ENCODE measurements around the gene WDR70. TPM values are rescaled to one million over a fixed set of nuclear protein-coding genes. Genes with fewer than 3 reads are reported as not detected.
"Not testable (repeated sequence)": the region's sequence is repeated elsewhere in the genome, so short reads cannot be mapped to it uniquely, and the experiment has no call there.

Gene WDR70
- total RNA-seq, 1 experiment from 2014 or later = 25.0 TPM

GRCh38 chr5:37694333-37694732, 315.2 kb downstream of the WDR70 start:
- H3K79me2 ChIP-seq (ENCODE audit: low read length); H3F3A ChIP-seq (ENCODE audit: low read length, unreplicated experiment); POLR2A ChIA-PET (ENCODE audit: unreplicated experiment); H4K20me1 ChIP-seq (ENCODE audit: low read length); H3K36me3 ChIP-seq (ENCODE audit: low read depth, low read length); H3K27ac ChIP-seq (ENCODE audit: low read length); H3K27me3 ChIP-seq (ENCODE audit: low read length); H2AFZ ChIP-seq (ENCODE audit: low read length); ATAC-seq; H3K4me3 ChIP-seq (ENCODE audit: low read length); H3K9me3 ChIP-seq (ENCODE audit: low read length); CTCF ChIA-PET; H3K4me2 ChIP-seq (ENCODE audit: low read length); H3K9me2 ChIP-seq (replicated peaks; ENCODE audit: low read length); H3K9ac ChIP-seq (ENCODE audit: low read length); DNase-seq; BruUV-seq (replicated peaks); intact Hi-C loops (cut with micrococcal nuclease): not testable (repeated sequence)
- H3K4me1 ChIP-seq (ENCODE audit: insufficient read depth, low read length) = peaks cover 23% of the 10 kb centered on the region

- ATAC-seq = no peak
- DNase-seq = no peak
- Histone ChIP-seq H3K4me2 (ENCODE audit: low read length) (no peak overlapping the region), H3K9me3 (ENCODE audit: low read length) (no peaks in the 10 kb centered on the region), H2AFZ (ENCODE audit: low read length) (no peak overlapping the region), H3K4me3 (ENCODE audit: low read length) (no peak overlapping the region), H3K79me2 (ENCODE audit: low read length) (no peaks in the 10 kb centered on the region), H3K27me3 (ENCODE audit: low read length) (no peaks in the 10 kb centered on the region), H3K27ac (ENCODE audit: low read length) (no peak overlapping the region), H4K20me1 (ENCODE audit: low read length) (no peaks in the 10 kb centered on the region), H3K9me2 (replicated peaks; ENCODE audit: low read length) (no peaks in the 10 kb centered on the region), H3K9ac (ENCODE audit: low read length) (no peak overlapping the region), H3F3A (ENCODE audit: low read length, unreplicated experiment) (peaks cover 4% of the 10 kb centered on the region), H3K4me1 (ENCODE audit: insufficient read depth, low read length) (peaks cover 23% of the 10 kb centered on the region), H3K36me3 (ENCODE audit: low read depth, low read length) (no peaks in the 10 kb centered on the region)
- TF ChIP-seq EZH2phosphoT487 (IDR thresholded peaks at IDR 0.05; ENCODE audit: borderline replicate concordance, low read length) = no peak
- no TSS peak for BruUV-seq (replicated peaks)
- CTCF ChIA-PET = no interaction called here
- intact Hi-C loops (cut with micrococcal nuclease) = no loop called here
- POLR2A ChIA-PET (ENCODE audit: unreplicated experiment) = no interaction called here
Measured at GRCh38 chr5:37694867-37695266, 315.7 kb downstream of the WDR70 start.

- H3K9me2 ChIP-seq (replicated peaks; ENCODE audit: low read length) = no peaks in the 10 kb centered on the region
- ChIA-PET POLR2A (ENCODE audit: unreplicated experiment) (no interaction called here), CTCF (no interaction called here)
- no peak overlapping the region for H3K4me3 ChIP-seq (ENCODE audit: low read length)
- H3K79me2 ChIP-seq (ENCODE audit: low read length) = no peaks in the 10 kb centered on the region
- H3K36me3 ChIP-seq (ENCODE audit: low read depth, low read length) = no peaks in the 10 kb centered on the region
- peak overlapping the region; percentile 73 for H3K4me2 ChIP-seq (ENCODE audit: low read length)
- DNase-seq = no peak
- ATAC-seq = no peak
- no peak for TF ChIP-seq EZH2phosphoT487 (IDR thresholded peaks at IDR 0.05; ENCODE audit: borderline replicate concordance, low read length)
- TF ChIP-seq CTCF (conservative IDR thresholded peaks at IDR 0.05; ENCODE audit: low read depth, low read length) = no peak
- TF ChIP-seq EZH2 (IDR thresholded peaks at IDR 0.05; ENCODE audit: low read length, unreplicated experiment) = no peak
- H3K27me3 ChIP-seq (ENCODE audit: low read length) = no peaks in the 10 kb centered on the region
- H3K9ac ChIP-seq (ENCODE audit: low read length) = no peak overlapping the region
- H3K27ac ChIP-seq (ENCODE audit: low read length) = peak overlapping the region; percentile 78
- peaks cover 4% of the 10 kb centered on the region for H3F3A ChIP-seq (ENCODE audit: low read length, unreplicated experiment)
- no TSS peak for BruUV-seq (replicated peaks)
- no peaks in the 10 kb centered on the region for H4K20me1 ChIP-seq (ENCODE audit: low read length)
- no peaks in the 10 kb centered on the region for H3K9me3 ChIP-seq (ENCODE audit: low read length)
- H2AFZ ChIP-seq (ENCODE audit: low read length) = no peak overlapping the region
- intact Hi-C loops (cut with micrococcal nuclease) = loop anchor here (2.0 kb wide), 1 partner anchor 27 kb away; no protein-coding TSS in a partner anchor
- peaks cover 23% of the 10 kb centered on the region for H3K4me1 ChIP-seq (ENCODE audit: insufficient read depth, low read length)
Measured at GRCh38 chr5:37695647-37696046, 316.5 kb downstream of the WDR70 start.
